M059J (cell line): ENCODE data around the gene SGCD. TPM values are rescaled to one million over a fixed set of nuclear protein-coding genes. Genes with fewer than 3 reads are reported as not detected.
"Not testable (repeated sequence)": the region's sequence is repeated elsewhere in the genome, so short reads cannot be mapped to it uniquely, and the experiment has no call there.

Experiments used
- DNase-seq: peaks from one replicate; pipeline ENCODE4 v3.0.0-alpha.2; 2012; ENCODE audit warnings: low read depth
- total RNA-seq: library from RNA; depleted of rRNA; stranded (reverse); fragments of >200 nt; shearing (Covaris generic); gene quantifications from 2 replicates; pipeline ENCODE4 v1.2.3, GENCODE V29; 2014

The SGCD gene
- total RNA-seq, 1 experiment from 2014 or later = 1.7 TPM

DNA sequence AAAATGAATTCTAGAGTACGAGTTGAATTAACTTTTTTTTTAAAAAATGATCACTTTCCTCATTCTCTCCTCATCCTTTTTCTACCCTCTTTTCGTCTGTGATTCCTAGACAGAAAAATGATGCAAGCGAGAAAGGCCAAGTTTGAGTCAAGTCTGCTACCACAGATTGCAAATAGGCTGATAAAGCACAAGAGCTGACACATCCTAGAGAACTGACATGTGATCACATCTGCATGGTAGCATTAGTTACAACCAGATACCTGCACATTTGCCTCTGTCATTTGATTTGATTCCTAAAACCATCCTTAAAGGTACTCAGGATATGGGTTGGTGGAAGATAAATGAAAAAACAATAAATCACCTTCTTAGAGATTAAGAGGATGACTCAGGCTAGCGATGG lies 297.7 kb downstream of the SGCD start:
- DNase-seq = no peak

DNA sequence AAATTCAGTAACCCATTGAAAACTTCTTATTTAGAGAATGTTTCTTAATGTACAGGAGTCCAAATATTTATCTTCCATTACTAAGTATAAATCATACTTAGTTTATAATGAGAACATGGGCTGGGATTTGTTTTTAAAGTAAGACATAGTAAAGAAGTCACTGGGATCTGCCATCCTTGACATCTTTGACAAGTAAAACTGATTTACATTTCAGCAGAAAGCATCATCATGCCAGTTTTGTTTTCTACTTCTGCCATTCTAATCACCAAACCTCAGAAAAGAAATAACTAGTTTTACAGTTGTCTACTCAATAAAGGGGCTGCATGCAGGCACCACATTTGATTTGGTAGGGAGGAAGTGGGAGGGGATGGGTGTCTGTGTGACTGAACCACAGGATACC lies 301.5 kb downstream of the SGCD start:
- no peak for DNase-seq

DNA sequence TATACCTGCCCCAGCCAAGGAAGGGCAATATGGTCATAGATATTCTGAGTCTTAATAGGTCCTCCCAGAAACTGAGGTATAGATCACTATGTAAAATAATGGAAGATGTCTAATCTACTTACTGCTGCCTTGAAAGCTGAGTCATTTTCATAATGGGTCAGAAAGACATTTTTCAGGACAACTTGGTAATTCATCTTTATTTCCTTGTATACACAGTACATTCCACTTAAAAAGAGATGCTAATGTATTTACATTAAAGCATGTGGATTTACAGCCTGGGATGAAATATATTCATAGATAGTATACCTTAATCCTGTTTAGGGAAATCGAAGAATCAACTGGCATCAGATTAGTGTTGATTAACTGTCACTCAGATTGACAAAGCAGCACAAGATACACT lies 304.0 kb downstream of the SGCD start:
- DNase-seq = no peak

DNA sequence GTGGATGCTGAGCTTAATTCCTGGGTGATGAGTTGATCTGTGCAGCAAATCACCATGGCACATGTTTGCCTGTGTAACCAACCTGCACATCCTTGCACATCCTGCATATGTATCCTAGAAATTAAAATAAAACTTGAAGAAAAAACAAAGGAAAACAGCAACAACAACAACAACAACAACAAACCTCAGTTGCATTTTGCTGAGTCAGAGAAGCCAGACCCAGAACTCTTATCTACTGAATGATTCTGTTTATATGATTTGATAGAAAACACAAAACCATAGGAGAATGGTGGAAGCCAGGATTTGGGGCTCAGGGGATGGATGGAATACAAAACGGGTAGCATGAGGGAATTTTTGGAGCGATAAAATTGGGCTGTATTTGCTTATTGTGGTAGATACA lies 307.3 kb downstream of the SGCD start:
- no peak for DNase-seq

DNA sequence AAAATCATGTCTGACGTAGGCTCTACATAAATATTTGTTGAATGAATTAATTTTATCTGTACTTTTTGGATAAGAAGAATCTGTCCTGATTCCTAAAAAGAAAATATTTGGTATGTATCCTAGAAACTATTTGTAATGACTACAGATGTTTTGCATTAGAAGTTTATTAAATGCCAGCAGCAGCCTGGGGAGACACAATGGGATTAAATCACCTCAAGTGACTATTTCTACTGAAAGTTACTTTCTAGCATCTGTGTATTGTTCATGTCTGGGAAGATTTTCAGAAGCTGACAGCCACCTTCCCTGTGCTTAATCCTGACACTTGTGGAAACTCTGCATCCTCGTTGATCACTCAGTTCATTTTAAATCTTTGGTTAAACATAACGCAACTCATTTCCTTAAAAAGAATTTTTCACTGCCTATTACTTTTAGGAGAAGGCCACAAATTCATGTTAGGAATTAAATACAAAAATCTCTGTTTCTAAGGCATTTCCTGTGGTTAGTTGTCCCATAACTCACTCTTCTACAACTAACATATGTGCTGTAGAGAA lies 313.8 kb downstream of the SGCD start:
- DNase-seq = no peak

DNA sequence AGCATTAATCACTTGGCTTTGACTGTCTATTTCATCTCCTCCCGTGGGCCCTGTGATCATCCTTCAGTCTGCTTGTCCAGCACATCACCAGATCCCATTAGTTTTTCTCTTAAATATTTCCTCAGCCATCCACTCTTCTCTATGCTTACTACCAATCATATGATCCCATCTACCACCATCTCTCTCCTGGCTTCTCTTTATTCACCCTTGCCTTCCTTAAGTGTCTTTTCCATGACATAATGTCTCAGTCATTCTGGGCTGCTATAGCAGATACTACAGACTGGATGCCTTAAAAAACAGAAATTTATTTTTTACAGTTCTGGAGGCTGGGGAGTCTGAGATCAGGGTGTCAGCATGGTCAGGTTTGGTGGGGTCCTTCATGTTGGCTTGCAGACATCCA lies 314.7 kb downstream of the SGCD start:
- no peak for DNase-seq

DNA sequence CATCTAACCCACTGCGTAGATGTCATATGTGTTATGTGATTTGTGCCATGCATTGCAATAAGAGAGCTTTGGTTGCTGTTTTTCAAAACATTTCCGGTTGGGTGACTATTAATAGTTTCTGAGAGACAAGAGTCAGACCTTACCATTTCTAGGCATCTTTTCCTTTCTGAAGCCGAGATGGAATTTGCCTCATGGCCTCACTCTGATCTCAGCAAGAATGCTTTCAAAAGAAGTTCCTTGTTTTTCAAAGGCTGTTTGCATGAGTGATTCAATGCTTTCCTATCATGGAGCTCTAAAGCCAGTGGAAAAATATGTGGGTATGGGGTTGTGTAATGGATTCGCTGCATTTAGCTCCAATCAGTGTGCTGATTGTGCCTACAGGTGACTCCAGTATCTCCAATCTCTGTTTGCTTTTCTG lies 320.1 kb downstream of the SGCD start:
- DNase-seq = no peak

DNA sequence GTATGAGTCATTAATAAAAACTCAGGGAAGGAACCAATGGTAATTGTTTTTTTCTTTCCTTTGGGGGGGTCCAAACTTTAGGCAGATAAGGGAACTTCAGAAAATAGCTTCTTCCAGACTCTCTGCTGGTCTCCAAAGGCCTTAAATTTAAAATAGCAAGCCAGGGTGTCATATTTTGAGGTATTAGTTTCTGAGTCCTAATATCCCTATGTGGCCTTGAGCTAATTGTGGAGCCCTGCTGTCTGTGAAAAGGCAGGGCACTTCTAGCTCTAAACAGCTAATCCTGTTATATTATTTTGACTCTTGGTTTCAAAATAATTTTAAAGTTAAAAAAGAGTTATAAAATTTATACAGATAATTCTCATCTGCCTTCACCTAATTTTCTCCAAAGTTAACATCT lies 327.5 kb downstream of the SGCD start:
- no peak for DNase-seq

DNA sequence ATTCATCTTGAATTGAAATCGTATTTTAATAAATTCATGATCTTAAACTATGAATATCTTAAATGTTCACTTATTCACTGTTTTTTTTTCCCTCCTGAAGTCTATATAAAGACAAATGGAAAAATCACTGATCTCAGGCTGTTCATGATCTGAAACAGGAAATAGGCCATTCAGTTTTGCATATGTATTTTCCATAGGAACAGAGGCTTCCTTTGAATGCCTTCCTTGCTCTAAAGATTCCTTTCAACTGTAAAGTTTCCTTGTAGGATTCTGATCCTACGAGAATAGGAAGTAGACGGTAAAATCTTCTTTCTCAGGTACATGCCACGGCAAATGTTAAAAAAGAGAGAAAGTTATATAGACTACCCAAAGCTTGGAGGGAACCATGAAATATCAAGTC lies 328.8 kb downstream of the SGCD start:
- DNase-seq = no peak

DNA sequence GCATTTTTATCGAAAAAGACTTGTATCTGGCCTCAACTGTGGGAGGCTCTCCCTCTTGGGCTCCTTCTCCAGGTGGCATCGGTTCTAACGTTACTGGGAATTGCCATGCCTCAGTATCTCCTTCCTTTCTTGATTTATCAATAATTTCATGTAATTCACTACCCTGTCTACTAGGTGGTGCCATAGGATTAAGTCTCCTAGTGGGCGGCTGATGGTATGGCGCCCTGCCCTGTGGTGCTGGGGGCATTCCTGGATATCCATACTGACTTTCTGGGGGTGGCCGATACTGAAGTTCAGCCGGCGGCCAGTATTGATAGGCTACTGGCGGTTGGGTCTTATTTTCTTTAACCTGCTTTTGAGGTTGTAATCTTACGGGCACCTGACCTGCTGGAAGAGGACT lies 337.9 kb downstream of the SGCD start:
- not testable (repeated sequence) for DNase-seq

DNA sequence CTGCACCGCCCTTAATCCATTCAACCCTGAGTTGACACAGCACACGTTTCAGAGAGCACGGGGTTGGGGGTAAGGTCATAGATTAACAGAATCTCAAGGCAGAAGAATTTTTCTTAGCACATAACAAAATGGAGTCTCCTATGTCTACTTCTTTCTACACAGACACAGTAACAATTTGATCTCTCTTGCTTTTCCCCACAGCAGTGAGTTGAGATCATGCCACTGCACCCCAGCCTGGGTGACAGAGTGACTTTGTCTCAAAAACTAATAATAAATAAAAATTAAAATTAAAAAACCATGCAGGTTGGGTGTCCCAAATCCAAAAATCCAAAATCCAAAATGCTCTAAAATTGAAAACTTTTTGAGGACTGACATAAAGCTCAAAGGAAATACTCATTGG lies 339.7 kb downstream of the SGCD start:
- not testable (repeated sequence) for DNase-seq

DNA sequence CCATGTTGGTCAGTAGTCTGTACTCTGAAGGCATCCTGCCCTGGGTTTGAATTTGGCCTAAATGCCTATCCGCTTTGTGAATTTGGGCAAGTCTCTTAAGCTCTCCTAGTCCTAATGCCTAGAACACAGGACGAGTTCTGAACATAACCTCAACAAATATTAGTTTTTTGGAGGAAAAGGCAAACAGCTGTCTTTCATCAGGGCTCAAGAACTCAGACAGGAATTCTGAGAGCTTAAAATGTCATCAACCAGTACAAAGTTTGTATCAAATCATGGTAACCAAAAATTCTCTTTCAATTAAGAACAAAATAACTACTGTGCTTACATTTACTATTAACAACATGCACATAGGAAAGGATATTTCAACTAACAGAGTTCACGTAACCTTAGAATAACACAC lies 340.7 kb downstream of the SGCD start:
- DNase-seq = no peak

DNA sequence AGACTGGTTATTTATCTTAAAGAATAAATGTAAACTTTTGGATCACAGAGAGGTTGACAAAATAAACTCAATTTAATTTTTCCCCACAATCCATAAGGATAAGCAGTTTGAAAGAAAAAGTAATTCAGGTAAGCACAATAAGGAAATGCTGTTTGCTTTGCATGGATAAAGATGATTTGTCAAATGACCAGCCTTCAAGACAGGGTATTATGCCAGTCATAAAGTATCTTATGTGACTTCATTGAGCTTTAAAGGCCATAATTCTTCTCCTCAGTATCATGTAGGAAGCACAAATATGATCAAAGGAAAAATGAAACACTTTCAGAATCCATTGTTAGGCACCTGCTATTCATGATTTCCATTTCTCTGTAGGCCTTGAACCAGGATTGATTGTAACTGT lies 342.5 kb downstream of the SGCD start:
- DNase-seq = no peak

DNA sequence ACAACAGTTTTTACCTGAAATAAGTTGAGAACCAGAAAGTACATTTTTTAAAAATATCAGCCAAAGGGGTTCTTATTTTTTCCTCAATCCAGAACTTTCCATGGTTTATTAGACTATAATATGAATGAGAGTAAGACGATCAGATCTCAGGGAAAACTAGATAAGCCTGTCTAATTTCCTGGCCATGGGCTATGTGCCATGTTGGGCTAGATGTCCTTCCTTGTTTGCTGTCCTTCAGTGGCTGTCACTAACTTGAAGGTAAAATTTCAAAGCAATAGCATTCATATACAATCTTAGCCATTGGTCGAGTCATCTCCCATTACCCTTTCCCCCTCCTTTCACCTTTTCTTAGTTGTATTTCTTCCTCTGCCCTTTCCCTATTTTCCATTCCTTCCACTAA lies 343.7 kb downstream of the SGCD start:
- DNase-seq = no peak

DNA sequence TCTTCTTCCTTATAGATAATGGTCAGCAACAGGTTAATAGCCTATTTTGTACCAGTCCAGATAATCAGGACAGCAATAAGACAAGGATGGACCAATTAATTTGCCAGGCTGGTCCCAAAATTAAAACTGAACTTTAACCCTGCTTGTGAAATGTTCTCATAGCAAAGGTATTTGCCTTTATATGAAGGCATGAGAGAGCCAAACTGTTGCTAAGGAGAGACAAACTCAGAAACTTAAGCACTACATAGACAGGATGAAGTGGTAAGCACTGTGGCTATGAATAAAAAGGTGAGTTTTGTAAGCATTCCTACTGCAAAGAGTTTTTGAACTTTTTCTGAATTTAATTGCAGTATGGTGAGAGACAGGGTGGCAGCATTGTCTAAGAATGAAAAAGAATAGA lies 348.4 kb downstream of the SGCD start:
- DNase-seq = no peak

DNA sequence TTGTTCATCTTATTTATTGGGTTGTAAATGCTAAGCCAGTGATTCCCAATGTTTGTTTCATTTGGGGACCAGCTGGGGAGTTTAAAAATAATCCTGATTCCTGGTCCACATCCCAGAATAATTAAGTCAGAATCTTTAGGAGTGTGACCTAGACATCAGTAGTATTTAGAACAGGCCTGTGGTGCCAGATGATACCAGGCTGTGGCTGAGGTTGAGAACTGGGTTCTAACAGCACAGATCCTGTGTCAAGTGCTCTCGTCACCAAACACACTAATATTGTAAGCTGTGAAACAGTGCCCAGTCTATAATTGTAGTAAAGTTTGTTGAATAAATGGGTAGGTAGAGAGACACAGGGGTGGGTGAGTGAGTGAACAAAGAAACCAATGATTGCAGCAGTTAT lies 351.0 kb downstream of the SGCD start:
- no peak for DNase-seq

DNA sequence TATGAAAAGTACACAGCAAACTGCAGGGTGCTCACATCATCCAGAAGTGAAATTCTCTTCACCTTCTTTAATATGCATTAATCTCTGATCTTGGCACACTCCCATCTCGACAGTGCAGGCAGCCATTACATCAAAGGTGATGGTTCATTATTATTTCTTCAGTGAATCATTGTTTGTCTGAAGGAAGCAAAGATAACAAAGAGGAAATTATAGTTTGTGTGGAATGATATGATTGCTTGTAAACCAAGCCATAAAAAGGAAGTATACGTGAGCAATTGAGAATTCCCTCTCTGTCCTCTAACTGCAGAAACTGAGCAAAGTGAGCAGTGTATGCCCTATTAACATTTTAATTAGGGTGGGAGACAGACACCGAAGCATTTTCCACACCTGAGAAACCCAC lies 351.5 kb downstream of the SGCD start:
- no peak for DNase-seq

DNA sequence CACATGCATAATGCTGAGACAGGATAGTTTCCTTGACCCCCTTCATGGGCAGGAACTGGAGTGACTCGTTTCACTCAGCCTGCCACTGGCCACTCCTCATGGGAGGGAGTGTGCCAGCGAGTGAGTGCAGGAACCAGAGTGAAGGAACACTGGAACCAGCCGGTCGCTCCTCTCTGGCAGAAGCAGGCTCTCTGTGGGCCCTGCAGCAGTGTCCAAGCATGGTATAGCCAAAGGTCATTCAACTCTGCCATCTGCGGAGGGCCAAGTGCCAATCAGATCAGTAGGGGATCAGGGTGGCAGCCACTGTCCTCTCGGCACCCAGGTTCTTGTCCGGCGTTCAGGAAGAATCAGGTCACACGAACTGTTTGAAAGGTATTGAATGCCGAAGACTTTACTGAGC lies 353.9 kb downstream of the SGCD start:
- DNase-seq = no peak

DNA sequence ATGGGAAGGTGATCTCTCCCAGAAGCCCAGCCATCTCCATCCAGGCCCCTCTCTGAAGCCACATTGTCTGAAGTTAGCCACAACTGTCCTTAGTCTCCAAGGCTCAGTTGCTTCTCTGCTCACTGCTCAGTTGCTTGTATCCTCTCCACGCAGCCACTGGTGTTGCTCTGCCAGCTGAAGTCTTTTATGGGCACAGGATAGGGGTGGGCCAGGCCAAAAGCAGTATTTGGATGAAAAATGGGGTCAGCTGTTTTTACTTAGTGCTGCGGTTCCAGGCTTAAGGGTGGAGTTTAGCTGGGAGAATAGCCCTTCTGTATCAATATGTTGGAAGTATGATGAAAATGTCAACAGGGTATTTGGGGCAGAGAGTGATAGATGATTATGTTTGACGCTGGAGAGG lies 354.3 kb downstream of the SGCD start:
- no peak for DNase-seq

DNA sequence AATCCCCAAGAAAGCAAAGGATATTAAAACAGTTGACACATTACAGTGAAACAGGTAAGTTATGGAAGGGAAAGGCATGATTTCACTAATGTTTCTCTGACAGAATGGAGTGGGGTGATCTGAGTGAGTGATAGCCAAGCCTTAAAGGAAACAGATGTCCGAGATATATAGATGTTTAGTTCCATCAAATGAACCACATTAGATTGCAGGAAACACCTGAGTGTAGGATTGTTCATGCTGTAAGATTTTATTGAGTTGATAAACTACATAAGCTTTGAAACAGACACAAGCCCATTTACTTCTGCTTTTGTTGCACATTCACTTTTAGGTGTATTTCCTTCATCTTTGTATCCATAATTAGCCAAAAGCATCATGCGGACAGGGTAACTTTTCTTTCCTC lies 356.0 kb downstream of the SGCD start:
- no peak for DNase-seq

DNA sequence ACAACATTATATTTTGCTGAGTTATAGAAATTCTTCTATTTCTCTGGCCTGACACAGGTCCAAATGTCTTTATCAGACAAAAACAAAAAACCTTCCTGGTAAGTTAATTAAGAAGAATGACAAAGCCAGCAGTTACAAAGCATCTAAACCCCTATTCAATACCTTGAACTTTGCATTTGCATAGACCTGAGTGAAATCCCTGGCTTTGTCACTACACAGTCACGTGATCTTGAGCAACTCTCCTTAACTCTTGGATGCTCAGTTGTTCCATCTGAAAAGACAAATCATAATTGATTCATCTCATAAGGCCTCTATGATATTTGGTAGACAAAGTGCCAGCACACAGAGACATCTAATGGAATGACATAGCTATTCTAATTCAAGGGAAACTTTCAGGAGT lies 356.5 kb downstream of the SGCD start:
- DNase-seq = no peak

DNA sequence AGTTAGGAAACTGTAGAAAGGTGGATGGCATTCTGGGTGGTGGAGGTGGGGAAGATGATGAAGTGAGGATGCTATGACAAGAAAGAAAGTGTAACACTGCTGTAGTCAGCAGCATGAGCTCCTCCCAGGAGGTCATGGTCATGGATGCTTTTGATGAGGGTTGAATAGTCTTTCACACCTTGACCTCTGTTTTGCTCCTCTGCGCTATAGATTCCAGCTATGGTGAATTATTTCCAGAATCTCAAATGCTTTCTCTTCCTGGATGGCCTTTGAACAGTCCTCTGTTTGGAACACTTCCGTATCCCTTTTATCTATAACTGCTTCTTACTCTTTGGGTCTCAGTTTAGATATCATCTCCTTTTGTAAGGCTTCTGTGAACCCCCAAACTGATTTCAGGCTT lies 357.3 kb downstream of the SGCD start:
- no peak for DNase-seq

DNA sequence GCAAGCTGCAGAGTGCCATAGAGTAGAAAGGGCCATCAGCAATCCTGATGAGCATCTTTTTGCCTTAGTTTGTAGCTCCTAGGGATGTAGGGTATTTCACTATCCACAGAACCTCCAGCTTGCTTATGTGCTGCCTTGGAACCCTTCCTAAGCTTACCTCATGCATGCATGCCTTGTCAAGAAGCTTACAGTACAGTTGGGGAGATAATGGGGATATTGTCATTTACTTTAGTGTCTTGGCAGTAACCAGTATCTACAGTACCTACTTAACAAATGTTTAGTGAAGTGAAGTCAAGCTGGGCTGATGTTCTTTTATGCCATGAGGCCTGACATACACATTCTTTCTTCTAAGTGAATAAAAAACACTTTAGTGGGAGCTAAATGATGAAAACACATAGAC lies 358.5 kb downstream of the SGCD start:
- no peak for DNase-seq

DNA sequence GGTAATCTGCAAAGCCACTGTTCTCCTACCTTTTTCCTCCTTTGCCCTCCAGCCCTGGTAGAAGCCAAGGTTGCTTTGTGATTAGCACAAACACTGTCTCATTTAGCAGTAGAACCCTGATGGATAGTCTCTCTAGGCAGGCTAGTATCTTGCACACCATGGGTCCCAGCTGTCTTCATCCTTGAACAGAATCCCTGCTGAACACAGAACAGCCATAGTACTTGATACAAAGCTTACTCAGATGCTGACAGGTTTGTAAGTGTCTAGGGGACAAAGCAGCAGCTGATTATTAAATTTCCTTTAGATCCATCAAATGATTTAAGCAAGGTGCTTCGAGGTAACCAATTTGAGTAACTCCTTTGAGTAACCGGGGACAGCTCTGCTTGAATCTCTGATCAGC lies 359.4 kb downstream of the SGCD start:
- DNase-seq = no peak

DNA sequence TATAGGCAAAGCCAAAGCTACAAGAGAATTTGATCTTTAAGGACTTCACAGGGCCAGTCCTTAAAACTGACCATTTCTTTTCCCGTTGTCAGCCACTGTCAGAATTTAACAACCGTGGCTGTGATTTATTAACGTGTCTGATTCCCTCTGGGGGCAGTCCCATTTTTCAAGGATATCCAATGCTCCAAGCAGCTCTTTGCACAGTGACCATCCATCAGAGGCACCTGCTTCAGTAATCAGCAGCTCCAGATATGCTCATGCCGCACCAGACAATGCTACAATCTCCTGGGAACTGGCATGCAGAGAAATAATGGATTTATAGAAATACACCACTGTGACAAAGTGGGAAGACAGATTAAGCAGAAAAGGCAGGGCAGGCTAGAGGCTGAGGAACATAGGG lies 359.8 kb downstream of the SGCD start:
- no peak for DNase-seq
